CD4-positive, CD25-positive, alpha-beta regulatory T cell (primary cell): ENCODE data around the gene RHBG. TPM values are rescaled to one million over a fixed set of nuclear protein-coding genes. Genes with fewer than 3 reads are reported as not detected.
A peak's percentile ranks its signal among the peaks of the same experiment; 100 is the strongest.
"Not testable (repeated sequence)": the region's sequence is repeated elsewhere in the genome, so short reads cannot be mapped to it uniquely, and the experiment has no call there.

Source experiments
- ATAC-seq, 2 donors: fragments of 150-1000 bp; cut with Tn5 transposase; one replicate each; pipeline ENCODE4 v1.10.0; 2021; ENCODE audit warnings: low read depth in 2 of 2, moderate number of reproducible peaks in 2 of 2, moderate library complexity in 1 of 2
- DNase-seq, 3 donors: peaks; one replicate each; pipeline versions ENCODE4 v3.0.0 to v3.0.0-alpha.2; 2012 to 2022; ENCODE audit warnings: mixed read lengths in 1 of 3
- H3K27ac ChIP-seq: one replicate; pipeline ENCODE4 v1.7.0; 2013; ENCODE audit warnings: mild to moderate bottlenecking, low read length; ENCODE audit not compliant: insufficient read depth, poor library complexity, severe bottlenecking
- H3K27me3 ChIP-seq: one replicate; pipeline ENCODE4 v1.7.0; 2013; ENCODE audit warnings: low read length; ENCODE audit not compliant: control insufficient read depth, insufficient read depth
- H3K36me3 ChIP-seq: one replicate; pipeline ENCODE4 v1.7.0; 2013; ENCODE audit warnings: mild to moderate bottlenecking, low read length, moderate library complexity; ENCODE audit not compliant: control insufficient read depth, insufficient read depth
- H3K4me1 ChIP-seq: 2 replicates; pipeline ENCODE4 v1.7.0; 2013; ENCODE audit warnings: mild to moderate bottlenecking, low read length; ENCODE audit not compliant: insufficient read depth, control insufficient read depth, poor library complexity, severe bottlenecking
- H3K4me3 ChIP-seq: one replicate; pipeline ENCODE4 v1.7.0; 2013; ENCODE audit warnings: low read depth, mild to moderate bottlenecking, low read length, moderate library complexity
- H3K9me3 ChIP-seq, 2 experiments: 1 replicate in 1 of 2; 2 replicates in 1 of 2; pipeline ENCODE4 v1.7.0; 2013; ENCODE audit warnings: low read length in 2 of 2, mild to moderate bottlenecking in 1 of 2, moderate library complexity in 1 of 2; ENCODE audit not compliant: control insufficient read depth in 2 of 2
- H3K27ac Mint-ChIP-seq, 3 donors: one replicate each; pipeline ENCODE4 v1.8.0; 2020 to 2022; ENCODE audit warnings: mild to moderate bottlenecking in 3 of 3, mixed read lengths in 3 of 3, moderate library complexity in 2 of 3
- H3K27me3 Mint-ChIP-seq: one replicate; pipeline ENCODE4 v1.8.0; 2022; ENCODE audit warnings: mild to moderate bottlenecking, mixed read lengths
- H3K36me3 Mint-ChIP-seq: one replicate; pipeline ENCODE4 v1.8.0; 2020; ENCODE audit warnings: mixed read lengths
- H3K4me1 Mint-ChIP-seq, 4 donors: one replicate each; pipeline ENCODE4 v1.8.0; 2020 to 2022; ENCODE audit warnings: mixed read lengths in 4 of 4, mild to moderate bottlenecking in 1 of 4
- H3K4me3 Mint-ChIP-seq, 4 donors: one replicate each; pipeline ENCODE4 v1.8.0; 2020 to 2022; ENCODE audit warnings: mild to moderate bottlenecking in 4 of 4, mixed read lengths in 4 of 4, moderate library complexity in 3 of 4
- H3K9me3 Mint-ChIP-seq, 7 donors: one replicate each; pipeline ENCODE4 v1.8.0; 2020 to 2022; ENCODE audit warnings: mixed read lengths in 7 of 7, mild to moderate bottlenecking in 3 of 7, moderate library complexity in 2 of 7
- polyA plus RNA-seq, 4 donors: library from polyadenylated mRNA; unstranded; fragments of 300-500 nt; fragmentation: Illumina TruSeq; gene quantifications; one replicate each; pipeline ENCODE4 v1.2.3, GENCODE V29; 2021
- total RNA-seq: library from RNA; stranded (reverse); gene quantifications from one replicate; pipeline ENCODE4 v1.2.3, GENCODE V29; 2022

Gene RHBG
- total and polyA plus RNA-seq, 5 donors from 2014 or later: not detected

GRCh38 chr1:156338180-156338976 lies 30.6 kb upstream of the RHBG start, which contains the start of the genes CCT3 and TSACC:
Gene CCT3 (minus strand): TSS chr1:156338292. CDS start chr1:156338184, 108 bp downstream.
Gene TSACC (plus strand): TSS chr1:156338526. CDS start chr1:156339758, 1,232 bp downstream.
- peak within 1 kb of the TSS; percentile 91 to 99 (median 98) for H3K4me3 Mint-ChIP-seq
- H3K4me1 Mint-ChIP-seq: peaks cover 14 to 47% (median 36%) of the 10 kb centered on the region in 4 donors

GRCh38 chr1:156342166-156342955 lies 26.6 kb upstream of the RHBG start:
- no peaks in the 10 kb centered on the region for H3K9me3 ChIP-seq
- Mint-ChIP-seq H3K27ac (no peak overlapping the region), H3K9me3 (no peaks in the 10 kb centered on the region), H3K4me1 (peaks cover 0 to 18% (median 7%) of the 10 kb centered on the region in 4 donors), H3K27me3 (peaks cover 23% of the 10 kb centered on the region), H3K4me3 (peak overlapping the region in 1 of 4 donors; percentile 66), H3K36me3 (no peaks in the 10 kb centered on the region)
- H3K27me3 ChIP-seq: peaks cover 9% of the 10 kb centered on the region
- H3K27ac ChIP-seq: no peak overlapping the region
- H3K4me1 ChIP-seq: peaks cover 5% of the 10 kb centered on the region
- ATAC-seq: no peak
- no peaks in the 10 kb centered on the region for H3K36me3 ChIP-seq
- no peak for DNase-seq
- no peak overlapping the region for H3K4me3 ChIP-seq

More at GRCh38 chr1:156338180-156338976, 30.6 kb upstream of the RHBG start, which contains the start of the genes CCT3 and TSACC:
- H3K27ac ChIP-seq: peak within 1 kb of the TSS; percentile 89
- peak; percentile 98 to 100 (median 100) for DNase-seq
- H3K36me3 ChIP-seq: peaks cover 21% of the 10 kb centered on the region
- H3K36me3 Mint-ChIP-seq: peaks cover 15% of the 10 kb centered on the region
- H3K27me3 Mint-ChIP-seq: no peaks in the 10 kb centered on the region
- H3K4me3 ChIP-seq: peak within 1 kb of the TSS; percentile 94
- no peaks in the 10 kb centered on the region for H3K9me3 ChIP-seq
- ATAC-seq: peak; percentile 95 to 97
- H3K27ac Mint-ChIP-seq: peak within 1 kb of the TSS; percentile 96 to 99 (median 98)
- no peaks in the 10 kb centered on the region for H3K27me3 ChIP-seq
- H3K4me1 ChIP-seq: peaks cover 18% of the 10 kb centered on the region
- no peaks in the 10 kb centered on the region for H3K9me3 Mint-ChIP-seq

GRCh38 chr1:156344409-156344808 lies 24.6 kb upstream of the RHBG start:
- DNase-seq (no peak), ATAC-seq (no peak)
- no peaks in the 10 kb centered on the region for H3K36me3 ChIP-seq
- peaks cover 0 to under 1% (median 0%) of the 10 kb centered on the region in 4 donors for H3K4me1 Mint-ChIP-seq
- H3K4me1 ChIP-seq: no peaks in the 10 kb centered on the region
- no peak overlapping the region for H3K27ac Mint-ChIP-seq
- no peak overlapping the region for H3K27ac ChIP-seq
- no peaks in the 10 kb centered on the region for H3K36me3 Mint-ChIP-seq
- H3K4me3 Mint-ChIP-seq: no peak overlapping the region
- no peaks in the 10 kb centered on the region for H3K9me3 Mint-ChIP-seq
- peaks cover 29% of the 10 kb centered on the region for H3K27me3 Mint-ChIP-seq
- H3K27me3 ChIP-seq: peaks cover 13% of the 10 kb centered on the region
- H3K9me3 ChIP-seq: no peaks in the 10 kb centered on the region
- H3K4me3 ChIP-seq: no peak overlapping the region

GRCh38 chr1:156346035-156346434 lies 23.0 kb upstream of the RHBG start:
- H3K9me3 Mint-ChIP-seq, H3K36me3 Mint-ChIP-seq, H3K27ac ChIP-seq, H3K36me3 ChIP-seq, H3K4me1 Mint-ChIP-seq, ATAC-seq, DNase-seq, H3K27ac Mint-ChIP-seq, H3K4me3 Mint-ChIP-seq, H3K9me3 ChIP-seq, H3K4me1 ChIP-seq, H3K4me3 ChIP-seq: not testable (repeated sequence)
- peaks cover 34% of the 10 kb centered on the region for H3K27me3 Mint-ChIP-seq
- H3K27me3 ChIP-seq: peaks cover 13% of the 10 kb centered on the region

- Histone ChIP-seq H3K27me3 (peaks cover 13% of the 10 kb centered on the region), H3K4me1 (no peaks in the 10 kb centered on the region), H3K9me3 (no peaks in the 10 kb centered on the region), H3K36me3 (no peaks in the 10 kb centered on the region), H3K27ac (no peak overlapping the region), H3K4me3 (no peak overlapping the region)
- Mint-ChIP-seq H3K9me3 (no peaks in the 10 kb centered on the region), H3K4me1 (no peaks in the 10 kb centered on the region), H3K27me3 (peaks cover 34% of the 10 kb centered on the region), H3K36me3 (no peaks in the 10 kb centered on the region), H3K4me3 (no peak overlapping the region), H3K27ac (no peak overlapping the region)
- DNase-seq (no peak), ATAC-seq (no peak)
Measured at GRCh38 chr1:156346636-156347035, 22.4 kb upstream of the RHBG start.

- H3K27ac Mint-ChIP-seq: no peak overlapping the region
- H3K27me3 ChIP-seq: peaks cover 13% of the 10 kb centered on the region
- H3K27ac ChIP-seq: no peak overlapping the region
- H3K27me3 Mint-ChIP-seq: peaks cover 34% of the 10 kb centered on the region
- no peaks in the 10 kb centered on the region for H3K9me3 Mint-ChIP-seq
- H3K4me3 ChIP-seq: no peak overlapping the region
- no peak overlapping the region for H3K4me3 Mint-ChIP-seq
- no peak for ATAC-seq
- no peak for DNase-seq
- no peaks in the 10 kb centered on the region for H3K36me3 Mint-ChIP-seq
- H3K4me1 Mint-ChIP-seq: no peaks in the 10 kb centered on the region
- no peaks in the 10 kb centered on the region for H3K36me3 ChIP-seq
- no peaks in the 10 kb centered on the region for H3K9me3 ChIP-seq
- no peaks in the 10 kb centered on the region for H3K4me1 ChIP-seq
Measured at GRCh38 chr1:156347331-156347730, 21.7 kb upstream of the RHBG start.

GRCh38 chr1:156352481-156352880 lies 16.5 kb upstream of the RHBG start:
- peaks cover 38% of the 10 kb centered on the region for H3K27me3 Mint-ChIP-seq
- not testable (repeated sequence) for H3K4me1 ChIP-seq, H3K36me3 ChIP-seq, DNase-seq, H3K9me3 Mint-ChIP-seq, H3K27ac ChIP-seq, ATAC-seq, H3K27me3 ChIP-seq, H3K36me3 Mint-ChIP-seq, H3K27ac Mint-ChIP-seq, H3K4me3 Mint-ChIP-seq, H3K9me3 ChIP-seq, H3K4me3 ChIP-seq, H3K4me1 Mint-ChIP-seq
